Stimulated activated naive CD4-positive, alpha-beta T cell treated with Interleukin-2 at 50 U/mL for 16 hours (primary cell): Measurements from ENCODE around the gene COPE.

Experiments used
- DNase-seq: peaks from one replicate; lab custom pipeline; 2025; lab: John Stamatoyannopoulos, UW

Gene COPE

GRCh38 chr19:18850471-18851375 is 68.5 kb downstream of the COPE start:
- DNase-seq: no peak

GRCh38 chr19:18849838-18850400 is 69.3 kb downstream of the COPE start:
- no peak for DNase-seq
